ENCODE data around the gene LNP1. TPM values are rescaled to one million over a fixed set of nuclear protein-coding genes. Genes with fewer than 3 reads are reported as not detected.

Gene LNP1
- total RNA-seq, 2 experiments from 2014 or later = 8.9 to 12.7 TPM

- H4K20me1 ChIP-seq (ENCODE audit: insufficient read depth, low read length) = no peaks in the 10 kb centered on the region
- H3K4me2 ChIP-seq (ENCODE audit: low read length) = no peak overlapping the region
- TF ChIP-seq EZH2phosphoT487 (IDR thresholded peaks at IDR 0.05; ENCODE audit: borderline replicate concordance, low read depth, low read length) (no peak), CTCF (conservative IDR thresholded peaks at IDR 0.05; ENCODE audit: low read length) (no peak)
- H3K9me3 ChIP-seq (ENCODE audit: low read length) = no peaks in the 10 kb centered on the region
- no peak for DNase-seq (ENCODE audit: low spot score)
- intact Hi-C loops (cut with micrococcal nuclease; ENCODE audit: unreplicated experiment) = no loop called here
- ChIA-PET POLR2A (interaction anchor here (0.7 kb wide), 1 partner anchor 306 kb away, joined by 4 read pairs; no protein-coding TSS in a partner anchor), CTCF (ENCODE audit: unreplicated experiment) (no interaction called here)
- no peaks in the 10 kb centered on the region for H3K79me2 ChIP-seq (ENCODE audit: insufficient read depth, low read depth, low read length)
- no TSS peak for BruUV-seq (replicated peaks)
- no peak overlapping the region for H2AFZ ChIP-seq (ENCODE audit: low read length)
- H3K9me2 ChIP-seq (ENCODE audit: insufficient read depth, low read length) = no peaks in the 10 kb centered on the region
- no peak overlapping the region for H3K4me3 ChIP-seq (ENCODE audit: low read depth, low read length, poor library complexity, severe bottlenecking)
- no peaks in the 10 kb centered on the region for H3K4me1 ChIP-seq (ENCODE audit: insufficient read depth, low read length, poor library complexity, severe bottlenecking)
- H3K36me3 ChIP-seq (ENCODE audit: insufficient read depth, low read length) = no peaks in the 10 kb centered on the region
- no peak overlapping the region for H3K27ac ChIP-seq (ENCODE audit: low read depth, low read length, poor library complexity, severe bottlenecking)
Measured at GRCh38 chr3:100503448-100503847, 102.1 kb downstream of the LNP1 start.

Other genes starting within 250 kb of the LNP1 start
- 12.0 and 12.7 TPM in 2 replicates for gene TBC1D23, start 140.5 kb upstream of the LNP1 start, total RNA-seq (2014; rRNA removed; shearing (Covaris generic))
- gene TBC1D23, start 140.5 kb upstream of the LNP1 start, total RNA-seq (2022) = 20.9 and 23.4 TPM in 2 replicates
- gene NIT2, start 66.8 kb upstream of the LNP1 start, total RNA-seq (2014; rRNA removed; shearing (Covaris generic)) = 25.7 and 34.6 TPM in 2 replicates
- gene NIT2, start 66.8 kb upstream of the LNP1 start, total RNA-seq (2022) = 42.1 and 51.1 TPM in 2 replicates
- 41.2 and 45.7 TPM in 2 replicates for gene TOMM70, start 450 bp upstream of the LNP1 start, total RNA-seq (2014; rRNA removed; shearing (Covaris generic))
- gene TOMM70, start 450 bp upstream of the LNP1 start, total RNA-seq (2022) = 54.5 and 54.8 TPM in 2 replicates
- gene TMEM45A, start 91.1 kb downstream of the LNP1 start, total RNA-seq (2014; rRNA removed; shearing (Covaris generic)) = not detected in 2 replicates
- 0.10 and 0.20 TPM in 2 replicates for gene TMEM45A, start 91.1 kb downstream of the LNP1 start, total RNA-seq (2022)
- gene ADGRG7, start 208.1 kb downstream of the LNP1 start, total RNA-seq (2014; rRNA removed; shearing (Covaris generic)) = not detected in 2 replicates
- not detected in 2 replicates for gene ADGRG7, start 208.1 kb downstream of the LNP1 start, total RNA-seq (2022)

All from OCI-LY7 (cell line).